Activated B cell treated with CpG ODN at 0.5 μM for 24 hours (primary cell): ENCODE data around the gene UBE2D1. TPM values are rescaled to one million over a fixed set of nuclear protein-coding genes. Genes with fewer than 3 reads are reported as not detected.

Source experiments
- ATAC-seq: fragments of 200-7000 bp; cut with Tn5 transposase; one replicate; pipeline ENCODE4 v1.10.0; 2021; ENCODE audit warnings: low read depth, mild to moderate bottlenecking, moderate library complexity
- CTCF ChIA-PET: fragments of 350-600 bp; sonication (Branson Sonifier 250); formaldehyde crosslinking; loops from one replicate; lab custom pipeline; 2021; ENCODE audit warnings: antibody characterized with exemption; lab: Charles Lee
- POLR2A ChIA-PET: fragments of 350-600 bp; sonication (Branson Sonifier 250); formaldehyde crosslinking; loops from one replicate; lab custom pipeline; 2021; ENCODE audit warnings: antibody characterized with exemption; lab: Charles Lee
- DNase-seq: peaks from one replicate; pipeline ENCODE4 v3.0.0; 2022
- H3K27ac Mint-ChIP-seq: one replicate; pipeline ENCODE4 v1.8.0; 2020; ENCODE audit warnings: mixed read lengths
- H3K27me3 Mint-ChIP-seq: one replicate; pipeline ENCODE4 v1.8.0; 2021; ENCODE audit warnings: mixed read lengths
- H3K36me3 Mint-ChIP-seq: one replicate; pipeline ENCODE4 v1.8.0; 2021; ENCODE audit warnings: low read depth, mixed read lengths
- H3K4me1 Mint-ChIP-seq: one replicate; pipeline ENCODE4 v1.8.0; 2021; ENCODE audit warnings: mixed read lengths
- H3K4me3 Mint-ChIP-seq: one replicate; pipeline ENCODE4 v1.8.0; 2020; ENCODE audit warnings: mild to moderate bottlenecking, mixed read lengths
- H3K9me3 Mint-ChIP-seq: one replicate; pipeline ENCODE4 v1.8.0; 2020; ENCODE audit warnings: mixed read lengths
- intact Hi-C: fragments of 100-400 bp; cut with micrococcal nuclease; formaldehyde crosslinking; loops from one replicate; pipeline ENCODE4 v1.15.1; 2024
- total RNA-seq: library from RNA; stranded (reverse); gene quantifications from 2 replicates; pipeline ENCODE4 v1.2.3, GENCODE V29; 2022
- TF ChIP-seq, protein P1 (sequence below): fragments of 200-600 bp; IDR thresholded peaks from one replicate; pipeline ENCODE4 v1.8.0; 2022; ENCODE audit warnings: antibody characterized with exemption, mild to moderate bottlenecking

The UBE2D1 gene
- total RNA-seq, 1 donor from 2014 or later = 15.0 TPM

DNA sequence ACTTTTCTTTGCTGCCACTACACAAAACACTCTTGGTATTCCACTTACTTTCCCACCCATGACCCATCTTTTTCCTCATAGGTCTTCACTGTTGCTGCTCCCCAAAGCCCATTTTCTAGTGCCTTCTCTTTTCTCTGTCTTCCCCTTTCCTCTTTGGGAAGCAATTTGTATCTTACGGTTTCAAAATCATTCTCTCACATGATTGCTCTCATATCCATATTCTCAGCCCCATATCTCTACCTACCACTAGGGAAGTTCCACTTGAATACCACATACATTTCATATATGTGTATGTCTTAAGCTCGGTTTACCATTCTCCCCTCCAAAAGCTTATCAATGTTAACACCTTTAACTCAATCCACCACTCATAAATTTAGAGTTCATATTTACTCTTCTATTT, 3.2 kb upstream of the UBE2D1 start:
- Mint-ChIP-seq H3K36me3 (peaks cover 3% of the 10 kb centered on the region), H3K4me3 (no peak overlapping the region), H3K27me3 (peaks cover 2% of the 10 kb centered on the region), H3K27ac (no peak overlapping the region), H3K9me3 (no peaks in the 10 kb centered on the region), H3K4me1 (peaks cover 19% of the 10 kb centered on the region)
- CTCF ChIA-PET = interaction anchor here (1.0 to 1.3 kb wide), 2 partner anchors 32 to 159 kb away, joined by 3 read pairs; no protein-coding TSS in a partner anchor
- TF ChIP-seq, protein P1, sequence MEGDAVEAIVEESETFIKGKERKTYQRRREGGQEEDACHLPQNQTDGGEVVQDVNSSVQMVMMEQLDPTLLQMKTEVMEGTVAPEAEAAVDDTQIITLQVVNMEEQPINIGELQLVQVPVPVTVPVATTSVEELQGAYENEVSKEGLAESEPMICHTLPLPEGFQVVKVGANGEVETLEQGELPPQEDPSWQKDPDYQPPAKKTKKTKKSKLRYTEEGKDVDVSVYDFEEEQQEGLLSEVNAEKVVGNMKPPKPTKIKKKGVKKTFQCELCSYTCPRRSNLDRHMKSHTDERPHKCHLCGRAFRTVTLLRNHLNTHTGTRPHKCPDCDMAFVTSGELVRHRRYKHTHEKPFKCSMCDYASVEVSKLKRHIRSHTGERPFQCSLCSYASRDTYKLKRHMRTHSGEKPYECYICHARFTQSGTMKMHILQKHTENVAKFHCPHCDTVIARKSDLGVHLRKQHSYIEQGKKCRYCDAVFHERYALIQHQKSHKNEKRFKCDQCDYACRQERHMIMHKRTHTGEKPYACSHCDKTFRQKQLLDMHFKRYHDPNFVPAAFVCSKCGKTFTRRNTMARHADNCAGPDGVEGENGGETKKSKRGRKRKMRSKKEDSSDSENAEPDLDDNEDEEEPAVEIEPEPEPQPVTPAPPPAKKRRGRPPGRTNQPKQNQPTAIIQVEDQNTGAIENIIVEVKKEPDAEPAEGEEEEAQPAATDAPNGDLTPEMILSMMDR = no peak
- no peak for DNase-seq
- intact Hi-C loops = loop anchor here (5.0 kb wide), 1 partner anchor 49 kb away; no protein-coding TSS in a partner anchor
- POLR2A ChIA-PET = interaction anchor here (0.7 kb wide), 1 partner anchor 1556 kb away, joined by 6 read pairs; no protein-coding TSS in a partner anchor
- ATAC-seq = no peak

GRCh38 chr10:58335306-58336005, 650 bp downstream of the UBE2D1 start:
- intact Hi-C loops = no loop called here
- Mint-ChIP-seq H3K27ac (peak overlapping the region; percentile 69), H3K4me1 (peaks cover 35% of the 10 kb centered on the region), H3K36me3 (peaks cover 5% of the 10 kb centered on the region), H3K4me3 (peak overlapping the region; percentile 95), H3K27me3 (no peaks in the 10 kb centered on the region), H3K9me3 (no peaks in the 10 kb centered on the region)
- ChIA-PET POLR2A (interaction anchor here (0.8 to 2.0 kb wide), 10 partner anchors 9 to 68 kb away, joined by 3 to 39 read pairs (median 5); partner anchors contain the start of genes CISD1, IPMK and TFAM), CTCF (interaction anchor here (0.9 to 1.1 kb wide), 3 partner anchors 30 to 49 kb away, joined by 3 to 5 read pairs (median 3); partner anchors contain the start of gene TFAM)
- TF ChIP-seq, protein P1 = no peak
- DNase-seq (no peak), ATAC-seq (peak; percentile 42)

- no peak for DNase-seq
- intact Hi-C loops = no loop called here
- Mint-ChIP-seq H3K27ac (no peak overlapping the region), H3K36me3 (peaks cover 5% of the 10 kb centered on the region), H3K9me3 (no peaks in the 10 kb centered on the region), H3K4me3 (peak overlapping the region; percentile 95), H3K27me3 (no peaks in the 10 kb centered on the region), H3K4me1 (peaks cover 42% of the 10 kb centered on the region)
- no peak for ATAC-seq
- POLR2A ChIA-PET = interaction anchor here (1.3 to 1.5 kb wide), 3 partner anchors 15 to 68 kb away, joined by 4 to 6 read pairs (median 4); partner anchors contain the start of genes IPMK and TFAM
- TF ChIP-seq, protein P1 = no peak
- CTCF ChIA-PET = interaction anchor here (1.0 to 1.1 kb wide), 2 partner anchors 36 to 48 kb away, joined by 3 to 5 read pairs; partner anchors contain the start of gene TFAM
These were observed 1.4 kb downstream of the UBE2D1 start for GRCh38 chr10:58336242-58336641.

- ATAC-seq = no peak
- ChIA-PET CTCF (no interaction called here), POLR2A (no interaction called here)
- Mint-ChIP-seq H3K27me3 (no peaks in the 10 kb centered on the region), H3K4me1 (peaks cover 34% of the 10 kb centered on the region), H3K9me3 (no peaks in the 10 kb centered on the region), H3K4me3 (no peak overlapping the region), H3K27ac (no peak overlapping the region), H3K36me3 (peaks cover 7% of the 10 kb centered on the region)
- intact Hi-C loops = no loop called here
- TF ChIP-seq, protein P1 = no peak
- DNase-seq = no peak
These were observed 6.6 kb downstream of the UBE2D1 start for GRCh38 chr10:58341422-58341821.

GRCh38 chr10:58341947-58342346, 7.1 kb downstream of the UBE2D1 start:
- ChIA-PET CTCF (no interaction called here), POLR2A (no interaction called here)
- ATAC-seq (no peak), DNase-seq (no peak)
- Mint-ChIP-seq H3K36me3 (peaks cover 8% of the 10 kb centered on the region), H3K4me1 (peaks cover 31% of the 10 kb centered on the region), H3K9me3 (no peaks in the 10 kb centered on the region), H3K4me3 (no peak overlapping the region), H3K27ac (no peak overlapping the region), H3K27me3 (no peaks in the 10 kb centered on the region)
- intact Hi-C loops = no loop called here
- TF ChIP-seq, protein P1 = no peak
